GM18508 (cell line): Measurements from ENCODE around the gene PROKR2.

ENCODE experiments used
- ATAC-seq: cut with Tn5 transposase; IDR thresholded peaks from one replicate; pipeline ENCODE4 v1.9.1; 2021; ENCODE audit warnings: moderate number of reproducible peaks; ENCODE audit not compliant: insufficient read depth, unreplicated experiment

PROKR2 gene

DNA sequence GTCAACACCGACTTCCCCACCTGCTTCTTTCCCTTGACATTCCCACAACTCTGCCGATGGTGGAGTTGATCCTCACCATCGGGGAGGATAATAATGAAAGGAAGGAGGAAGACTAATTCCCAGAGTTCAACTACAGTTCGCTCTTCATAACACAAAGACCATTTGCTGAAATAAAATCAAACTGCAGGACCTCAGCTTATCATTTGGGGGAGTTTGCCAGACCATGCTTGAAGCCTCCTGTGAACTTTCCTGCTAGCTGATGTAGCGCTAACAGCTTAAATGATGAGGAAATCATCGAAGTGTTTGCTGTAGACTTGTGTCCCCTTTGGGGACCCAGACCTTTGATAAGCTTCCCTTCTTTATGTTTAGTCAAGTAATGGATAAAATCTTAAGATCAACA lies 26.2 kb downstream of the PROKR2 start:
- ATAC-seq: no peak

DNA sequence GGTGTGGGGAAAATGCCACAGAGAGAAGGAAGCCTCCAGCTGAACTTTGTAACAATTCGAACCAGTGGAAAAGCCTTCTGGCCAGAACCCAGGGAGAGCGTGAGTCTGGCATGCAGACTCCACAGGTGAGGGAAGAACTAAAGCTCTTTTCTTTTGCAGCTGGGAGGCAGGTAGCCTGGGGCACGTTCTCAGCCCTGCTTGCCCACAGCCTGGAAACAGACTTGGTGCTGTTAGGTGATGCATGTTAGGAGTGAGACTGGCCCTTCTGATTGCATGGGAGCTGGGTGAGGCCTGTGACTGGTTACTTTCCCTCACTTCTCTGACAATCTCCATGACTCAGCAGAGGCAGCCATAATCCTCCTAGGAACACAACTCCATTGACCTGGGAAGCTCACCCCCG lies 34.2 kb downstream of the PROKR2 start:
- no peak for ATAC-seq

DNA sequence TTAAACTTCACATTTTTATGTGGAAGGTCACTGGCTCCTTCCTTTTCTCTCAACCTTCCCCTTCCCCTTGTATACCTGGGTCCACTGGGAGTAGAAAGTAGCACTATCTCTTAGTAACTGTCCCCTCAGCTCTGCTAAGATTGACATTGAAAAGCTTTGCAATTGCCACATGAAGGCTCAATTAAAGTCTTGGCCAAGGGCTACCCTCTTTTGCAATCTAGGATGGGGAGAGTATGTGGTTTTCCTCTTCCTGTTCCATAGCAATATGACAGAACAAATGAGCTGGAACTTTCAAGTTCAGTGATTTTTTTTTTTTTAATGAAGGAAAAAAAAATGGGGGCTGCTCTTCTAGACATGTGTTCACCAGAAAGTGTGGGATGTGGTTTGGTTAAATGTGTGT lies 37.1 kb downstream of the PROKR2 start:
- no peak for ATAC-seq

GRCh38 chr20:5272268-5272667 lies 44.5 kb downstream of the PROKR2 start:
- ATAC-seq: no peak

DNA sequence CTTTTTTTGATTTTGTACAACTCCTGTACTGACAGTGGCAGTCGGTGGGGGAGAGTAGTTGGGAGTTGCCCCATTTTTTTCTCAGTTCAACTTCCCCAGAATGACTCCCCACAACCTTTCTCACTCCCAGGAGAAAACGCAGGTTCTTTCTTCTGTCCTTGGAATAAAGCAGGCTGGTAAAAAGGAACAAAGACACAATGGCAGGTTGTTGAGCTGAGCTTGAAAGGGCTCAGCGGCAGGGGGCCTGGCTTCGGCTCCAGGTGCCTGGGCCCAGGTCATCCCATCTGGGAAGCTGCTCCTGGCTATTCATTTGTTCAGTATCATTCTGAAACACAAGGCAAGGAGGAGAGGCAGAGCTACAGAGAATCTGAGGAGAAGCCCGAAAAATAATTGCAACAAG lies 46.2 kb downstream of the PROKR2 start:
- no peak for ATAC-seq

DNA sequence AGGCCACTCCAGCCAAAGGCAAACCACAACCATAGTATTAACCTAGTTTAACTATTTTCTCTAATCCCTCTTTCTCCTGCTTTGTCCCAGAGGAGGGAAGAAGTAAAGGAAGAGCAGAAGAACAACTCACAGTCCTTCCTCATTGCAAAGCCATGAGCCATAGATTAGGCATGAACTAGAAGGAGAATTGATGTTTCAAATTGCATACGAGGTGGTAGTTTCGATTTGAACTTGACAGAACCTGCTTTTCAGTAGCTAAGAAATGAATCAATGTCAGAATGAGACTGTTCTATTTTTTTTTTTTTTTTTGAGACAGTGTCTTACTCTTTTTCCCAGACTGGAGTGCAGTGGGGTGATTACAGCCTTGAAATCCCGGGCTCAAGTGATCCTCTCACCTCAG lies 48.3 kb downstream of the PROKR2 start:
- no peak for ATAC-seq

- no peak for ATAC-seq
Observed at GRCh38 chr20:5267092-5267491, 49.7 kb downstream of the PROKR2 start.
